ENCODE measurements around the gene SNX33. TPM values are rescaled to one million over a fixed set of nuclear protein-coding genes. Genes with fewer than 3 reads are reported as not detected.
"Not testable (repeated sequence)": the region's sequence is repeated elsewhere in the genome, so short reads cannot be mapped to it uniquely, and the experiment has no call there.

Gene SNX33
- total and polyA plus RNA-seq, 4 donors = 5.9 to 19.0 (median 12.7) TPM

GRCh38 chr15:75620841-75621391, 26.8 kb upstream of the SNX33 start:
- peak in 2 of 6 donors; percentile 12 to 67 for DNase-seq (ENCODE audit: low read depth in 4 of 6, low spot score in 6 of 6)
- H3K36me3 ChIP-seq (ENCODE audit: control insufficient read depth, insufficient read depth, low read length) = peaks cover 27% of the 10 kb centered on the region
- H3K4me3 ChIP-seq (ENCODE audit: low read depth, low read length) = no peak overlapping the region
- no peaks in the 10 kb centered on the region for H3K9me3 ChIP-seq (ENCODE audit: control insufficient read depth, insufficient read depth, low read length)
- H3K27ac ChIP-seq (ENCODE audit: low read depth, low read length) = peak overlapping the region; percentile 72
- peaks cover 6% of the 10 kb centered on the region for H3K4me1 ChIP-seq (ENCODE audit: control insufficient read depth, insufficient read depth, low read length)
- WGBS (ENCODE audit: insufficient coverage) = 62% methylated on average over 6 of the region's 7 CpGs
- no peaks in the 10 kb centered on the region for H3K27me3 ChIP-seq (ENCODE audit: control insufficient read depth, insufficient read depth, low read length)

GRCh38 chr15:75622505-75622904, 25.2 kb upstream of the SNX33 start:
- 100% methylated on average over 1 of the region's 2 CpGs for WGBS (ENCODE audit: insufficient coverage)
- no peak for DNase-seq (ENCODE audit: low read depth in 4 of 6, low spot score in 6 of 6)
- H3K27me3 ChIP-seq (ENCODE audit: control insufficient read depth, insufficient read depth, low read length) = no peaks in the 10 kb centered on the region
- H3K4me1 ChIP-seq (ENCODE audit: control insufficient read depth, insufficient read depth, low read length) = peaks cover 11% of the 10 kb centered on the region
- H3K9me3 ChIP-seq (ENCODE audit: control insufficient read depth, insufficient read depth, low read length) = no peaks in the 10 kb centered on the region
- H3K27ac ChIP-seq (ENCODE audit: low read depth, low read length) = no peak overlapping the region
- peaks cover 13% of the 10 kb centered on the region for H3K36me3 ChIP-seq (ENCODE audit: control insufficient read depth, insufficient read depth, low read length)
- no peak overlapping the region for H3K4me3 ChIP-seq (ENCODE audit: low read depth, low read length)

GRCh38 chr15:75625542-75626347, 22.0 kb upstream of the SNX33 start, which contains the start of gene SNUPN:
Gene SNUPN, minus strand, starts transcription at chr15:75625725. Its CDS starts 4,674 bp downstream, at chr15:75621051.
- no peaks in the 10 kb centered on the region for H3K27me3 ChIP-seq (ENCODE audit: control insufficient read depth, insufficient read depth, low read length)
- peak within 1 kb of the TSS; percentile 99 for H3K4me3 ChIP-seq (ENCODE audit: low read depth, low read length)
- WGBS (ENCODE audit: insufficient coverage) = under 1% methylated on average over 37 of the region's 47 CpGs
- peak within 1 kb of the TSS; percentile 99 for H3K27ac ChIP-seq (ENCODE audit: low read depth, low read length)
- peak; percentile 81 to 98 (median 87) for DNase-seq (ENCODE audit: low read depth in 4 of 6, low spot score in 6 of 6)
- no peaks in the 10 kb centered on the region for H3K9me3 ChIP-seq (ENCODE audit: control insufficient read depth, insufficient read depth, low read length)
- peaks cover 11% of the 10 kb centered on the region for H3K4me1 ChIP-seq (ENCODE audit: control insufficient read depth, insufficient read depth, low read length)
- H3K36me3 ChIP-seq (ENCODE audit: control insufficient read depth, insufficient read depth, low read length) = no peaks in the 10 kb centered on the region

- no peak overlapping the region for H3K27ac ChIP-seq (ENCODE audit: low read depth, low read length)
- no peaks in the 10 kb centered on the region for H3K9me3 ChIP-seq (ENCODE audit: control insufficient read depth, insufficient read depth, low read length)
- H3K27me3 ChIP-seq (ENCODE audit: control insufficient read depth, insufficient read depth, low read length) = no peaks in the 10 kb centered on the region
- no peak for DNase-seq (ENCODE audit: low read depth in 4 of 6, low spot score in 6 of 6)
- peaks cover 5% of the 10 kb centered on the region for H3K4me1 ChIP-seq (ENCODE audit: control insufficient read depth, insufficient read depth, low read length)
- H3K36me3 ChIP-seq (ENCODE audit: control insufficient read depth, insufficient read depth, low read length) = peaks cover under 1% of the 10 kb centered on the region
- H3K4me3 ChIP-seq (ENCODE audit: low read depth, low read length) = no peak overlapping the region
Measured at GRCh38 chr15:75631935-75632334, 15.8 kb upstream of the SNX33 start.

- H3K27me3 ChIP-seq (ENCODE audit: control insufficient read depth, insufficient read depth, low read length); H3K27ac ChIP-seq (ENCODE audit: low read depth, low read length); H3K36me3 ChIP-seq (ENCODE audit: control insufficient read depth, insufficient read depth, low read length); DNase-seq (ENCODE audit: low read depth in 4 of 6, low spot score in 6 of 6); H3K4me3 ChIP-seq (ENCODE audit: low read depth, low read length); H3K9me3 ChIP-seq (ENCODE audit: control insufficient read depth, insufficient read depth, low read length): not testable (repeated sequence)
- peaks cover 19% of the 10 kb centered on the region for H3K4me1 ChIP-seq (ENCODE audit: control insufficient read depth, insufficient read depth, low read length)
- 100% methylated on average over 3 of the region's 7 CpGs for WGBS (ENCODE audit: insufficient coverage)
Measured at GRCh38 chr15:75633922-75634321, 13.8 kb upstream of the SNX33 start.

GRCh38 chr15:75636026-75636425, 11.7 kb upstream of the SNX33 start:
- Histone ChIP-seq H3K27ac (ENCODE audit: low read depth, low read length) (no peak overlapping the region), H3K9me3 (ENCODE audit: control insufficient read depth, insufficient read depth, low read length) (no peaks in the 10 kb centered on the region), H3K27me3 (ENCODE audit: control insufficient read depth, insufficient read depth, low read length) (no peaks in the 10 kb centered on the region), H3K4me3 (ENCODE audit: low read depth, low read length) (no peak overlapping the region), H3K36me3 (ENCODE audit: control insufficient read depth, insufficient read depth, low read length) (peaks cover 5% of the 10 kb centered on the region), H3K4me1 (ENCODE audit: control insufficient read depth, insufficient read depth, low read length) (peaks cover 29% of the 10 kb centered on the region)
- no peak for DNase-seq (ENCODE audit: low read depth in 4 of 6, low spot score in 6 of 6)
- 95% methylated on average over 5 of the region's 6 CpGs for WGBS (ENCODE audit: insufficient coverage)

- peaks cover 5% of the 10 kb centered on the region for H3K36me3 ChIP-seq (ENCODE audit: control insufficient read depth, insufficient read depth, low read length)
- 71% methylated on average over 2 of the region's 4 CpGs for WGBS (ENCODE audit: insufficient coverage)
- no peaks in the 10 kb centered on the region for H3K27me3 ChIP-seq (ENCODE audit: control insufficient read depth, insufficient read depth, low read length)
- no peak for DNase-seq (ENCODE audit: low read depth in 4 of 6, low spot score in 6 of 6)
- H3K9me3 ChIP-seq (ENCODE audit: control insufficient read depth, insufficient read depth, low read length) = no peaks in the 10 kb centered on the region
- peaks cover 30% of the 10 kb centered on the region for H3K4me1 ChIP-seq (ENCODE audit: control insufficient read depth, insufficient read depth, low read length)
- no peak overlapping the region for H3K27ac ChIP-seq (ENCODE audit: low read depth, low read length)
- no peak overlapping the region for H3K4me3 ChIP-seq (ENCODE audit: low read depth, low read length)
Measured at GRCh38 chr15:75637245-75638009, 10.3 kb upstream of the SNX33 start.

- H3K36me3 ChIP-seq (ENCODE audit: control insufficient read depth, insufficient read depth, low read length) = peaks cover 5% of the 10 kb centered on the region
- peak overlapping the region; percentile 87 for H3K4me3 ChIP-seq (ENCODE audit: low read depth, low read length)
- DNase-seq (ENCODE audit: low read depth in 4 of 6, low spot score in 6 of 6) = no peak
- peak overlapping the region; percentile 83 for H3K27ac ChIP-seq (ENCODE audit: low read depth, low read length)
- peaks cover 30% of the 10 kb centered on the region for H3K4me1 ChIP-seq (ENCODE audit: control insufficient read depth, insufficient read depth, low read length)
- WGBS (ENCODE audit: insufficient coverage) = 0% methylated on average over 13 of the region's 16 CpGs
- H3K27me3 ChIP-seq (ENCODE audit: control insufficient read depth, insufficient read depth, low read length) = no peaks in the 10 kb centered on the region
- H3K9me3 ChIP-seq (ENCODE audit: control insufficient read depth, insufficient read depth, low read length) = no peaks in the 10 kb centered on the region
Measured at GRCh38 chr15:75639191-75639708, 8.5 kb upstream of the SNX33 start.

GRCh38 chr15:75639709-75640482, 7.8 kb upstream of the SNX33 start, which contains the start of gene IMP3:
Gene IMP3, minus strand, starts transcription at chr15:75640224. Its CDS starts 56 bp downstream, at chr15:75640168.
- H3K36me3 ChIP-seq (ENCODE audit: control insufficient read depth, insufficient read depth, low read length) = peaks cover 5% of the 10 kb centered on the region
- peak within 1 kb of the TSS; percentile 94 for H3K27ac ChIP-seq (ENCODE audit: low read depth, low read length)
- peak within 1 kb of the TSS; percentile 87 for H3K4me3 ChIP-seq (ENCODE audit: low read depth, low read length)
- no peaks in the 10 kb centered on the region for H3K9me3 ChIP-seq (ENCODE audit: control insufficient read depth, insufficient read depth, low read length)
- peaks cover 30% of the 10 kb centered on the region for H3K4me1 ChIP-seq (ENCODE audit: control insufficient read depth, insufficient read depth, low read length)
- DNase-seq (ENCODE audit: low read depth in 4 of 6, low spot score in 6 of 6) = peak; percentile 92 to 99 (median 96)
- under 1% methylated on average over 78 of the region's 83 CpGs for WGBS (ENCODE audit: insufficient coverage)
- no peaks in the 10 kb centered on the region for H3K27me3 ChIP-seq (ENCODE audit: control insufficient read depth, insufficient read depth, low read length)
